GM18909 (cell line): Measurements from ENCODE around the gene INTS6.

Experiments used
- ATAC-seq: cut with Tn5 transposase; IDR thresholded peaks from one replicate; pipeline ENCODE4 v1.9.1; 2021; ENCODE audit warnings: mild to moderate bottlenecking; ENCODE audit not compliant: unreplicated experiment, poor library complexity

The INTS6 gene

GRCh38 chr13:51349016-51349415, 103.8 kb downstream of the INTS6 start:
- ATAC-seq, result no peak

GRCh38 chr13:51348069-51348967, 104.5 kb downstream of the INTS6 start:
- no peak for ATAC-seq

DNA sequence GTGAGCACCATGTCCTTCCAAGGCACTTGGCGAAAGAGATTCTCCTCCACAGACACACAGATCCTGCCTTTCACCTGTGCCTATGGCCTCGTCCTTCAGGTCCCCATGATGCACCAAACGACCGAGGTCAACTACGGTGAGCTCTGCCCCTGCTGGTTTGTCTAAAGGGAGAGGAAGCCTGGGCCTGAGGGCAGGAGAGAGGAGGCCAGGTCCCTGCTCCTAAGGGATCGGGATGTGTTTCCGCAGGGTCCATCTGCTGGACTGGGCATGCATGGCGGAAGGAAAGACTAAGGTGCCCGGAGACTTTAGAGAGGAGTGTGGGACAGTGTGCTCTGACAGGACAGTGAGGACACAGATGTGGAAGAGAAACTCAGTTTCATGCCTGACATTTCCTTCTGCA, 105.7 kb downstream of the INTS6 start:
- no peak for ATAC-seq

GRCh38 chr13:51346397-51346796, 106.4 kb downstream of the INTS6 start:
- ATAC-seq, result peak; percentile 66

GRCh38 chr13:51343475-51343874, 109.4 kb downstream of the INTS6 start:
- ATAC-seq, result no peak

- ATAC-seq, result no peak
Measured at GRCh38 chr13:51342706-51343105, 110.1 kb downstream of the INTS6 start.

GRCh38 chr13:51341791-51342190, 111.0 kb downstream of the INTS6 start:
- ATAC-seq, result no peak

GRCh38 chr13:51341232-51341631, 111.6 kb downstream of the INTS6 start:
- ATAC-seq, result no peak

GRCh38 chr13:51339952-51340732, 112.7 kb downstream of the INTS6 start:
- ATAC-seq, result no peak

GRCh38 chr13:51339354-51339753, 113.5 kb downstream of the INTS6 start, which contains the start of gene SERPINE3:
Gene SERPINE3 (plus strand): TSS chr13:51339691. CDS start chr13:51341092, 1,401 bp downstream.
- ATAC-seq, result no peak

GRCh38 chr13:51336746-51337145, 116.1 kb downstream of the INTS6 start:
- no peak for ATAC-seq

DNA sequence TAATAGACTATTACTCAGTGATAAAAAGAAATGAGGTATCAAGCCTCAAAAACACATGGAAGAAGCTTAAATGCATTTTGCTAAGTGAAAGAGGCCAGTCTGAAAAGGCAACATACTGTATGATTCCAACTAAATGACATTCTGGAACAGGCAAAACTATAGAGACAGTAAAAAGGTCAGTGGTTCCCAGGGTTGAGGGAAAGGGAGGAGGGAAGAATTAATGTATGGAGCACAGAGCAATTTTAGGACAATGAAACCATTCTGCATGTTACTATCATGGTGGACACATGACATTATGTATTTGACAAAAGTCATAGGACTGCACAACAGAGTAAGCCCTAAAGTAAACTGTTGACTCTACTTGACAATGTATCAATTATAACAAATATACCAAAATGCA, 119.0 kb downstream of the INTS6 start:
- no peak for ATAC-seq

GRCh38 chr13:51333421-51333820, 119.4 kb downstream of the INTS6 start:
- ATAC-seq, result no peak

DNA sequence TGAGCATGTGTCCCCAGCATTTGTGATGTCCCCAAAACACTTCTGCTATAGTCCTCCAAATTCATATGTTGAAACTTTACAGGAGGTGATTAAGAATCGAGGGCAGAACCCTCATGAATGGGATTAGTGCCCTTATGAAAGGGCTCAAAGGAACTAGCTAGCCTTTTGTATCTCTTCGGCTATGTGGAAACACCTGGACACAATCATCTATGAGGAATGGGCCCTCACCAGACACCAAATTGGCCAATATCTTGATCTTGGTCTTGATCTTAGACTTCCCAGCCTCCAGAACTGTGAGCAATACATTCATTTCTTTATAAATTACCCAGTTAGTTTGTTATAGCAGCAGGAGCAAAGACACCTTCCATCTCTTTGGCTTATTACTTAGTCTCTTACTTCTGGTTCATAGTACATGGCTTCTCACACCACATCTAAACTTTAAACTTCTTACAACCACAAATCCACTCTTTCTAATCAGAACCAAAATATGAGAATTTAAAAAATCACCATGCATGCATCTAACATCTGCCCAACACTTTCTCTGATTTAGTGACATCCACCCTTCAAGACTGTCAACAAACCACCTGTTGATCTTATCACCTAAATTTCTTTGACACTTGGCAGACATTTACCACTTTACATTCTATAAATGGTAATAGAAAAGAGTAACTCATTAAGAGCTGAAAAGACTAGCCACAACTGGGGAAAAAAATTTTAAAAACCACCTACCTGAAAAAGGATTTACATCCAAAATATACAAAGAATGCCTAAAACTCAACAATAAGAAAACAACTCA, 120.1 kb downstream of the INTS6 start:
- ATAC-seq, result no peak

- no peak for ATAC-seq
Measured at GRCh38 chr13:51331354-51331861, 121.4 kb downstream of the INTS6 start.

GRCh38 chr13:51330791-51331190, 122.0 kb downstream of the INTS6 start:
- ATAC-seq, result no peak

DNA sequence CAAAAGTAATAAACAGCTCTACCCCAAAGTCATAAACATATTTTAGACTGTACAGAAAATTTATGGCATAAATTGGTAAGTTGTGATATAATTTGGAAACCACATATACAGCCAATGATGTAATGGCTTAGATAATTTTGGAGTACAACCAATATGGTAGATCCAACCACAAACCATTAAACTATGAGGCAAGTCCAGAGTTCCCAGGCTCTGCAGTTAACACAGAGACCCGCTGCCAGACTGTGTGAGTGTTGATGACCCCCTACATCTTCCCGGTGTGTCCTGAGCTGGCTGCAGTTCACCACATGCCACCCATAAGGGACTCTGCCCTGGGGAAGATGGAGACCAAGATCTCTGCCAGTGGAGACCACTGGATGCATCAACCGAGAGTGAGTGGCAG, 123.2 kb downstream of the INTS6 start:
- no peak for ATAC-seq

DNA sequence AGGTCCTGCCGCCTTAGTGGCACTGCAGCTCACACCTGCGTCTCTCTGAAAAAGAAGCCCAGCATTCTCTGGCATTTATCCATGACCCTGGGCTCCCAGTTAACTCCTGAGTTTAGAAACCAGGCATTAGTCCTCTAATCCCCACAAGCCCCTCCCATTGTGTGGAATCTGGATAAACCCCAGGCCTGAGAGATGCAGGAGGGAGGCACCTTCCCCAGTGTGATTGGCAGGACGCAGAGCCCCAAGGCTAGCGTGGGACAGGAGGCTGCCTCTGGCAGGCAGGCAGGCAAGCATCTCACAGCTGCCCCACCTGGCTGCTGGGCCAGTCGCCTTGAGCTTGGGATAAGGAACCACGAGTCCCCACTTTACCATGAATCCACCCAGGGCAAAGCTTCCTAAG, 124.3 kb downstream of the INTS6 start:
- no peak for ATAC-seq

DNA sequence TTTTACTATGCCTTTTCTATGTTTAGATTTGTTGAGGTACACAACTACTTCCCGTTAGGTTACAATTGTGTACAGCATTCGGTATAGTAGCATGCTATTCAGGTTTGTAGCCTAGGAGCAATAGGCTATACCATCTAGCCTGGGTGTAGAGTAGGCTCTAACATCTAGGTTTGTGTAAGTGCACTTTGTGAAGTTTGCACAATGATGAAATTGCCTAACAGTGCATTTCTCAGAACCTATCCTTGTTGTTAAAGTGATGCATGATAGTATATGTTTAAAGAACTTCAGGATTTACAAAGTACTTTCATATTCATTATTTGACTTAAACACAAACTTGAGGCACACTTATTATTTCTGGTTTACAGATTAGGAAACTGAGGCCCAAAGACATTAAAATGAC, 124.9 kb downstream of the INTS6 start:
- ATAC-seq, result no peak

GRCh38 chr13:51326777-51327176, 126.1 kb downstream of the INTS6 start:
- ATAC-seq, result no peak
